Liver (tissue), 9 donors: ENCODE measurements around the gene ANKRD35. TPM values are rescaled to one million over a fixed set of nuclear protein-coding genes. Genes with fewer than 3 reads are reported as not detected.

Experiments used
- DNase-seq: peaks from one replicate; pipeline ENCODE4 v3.0.0-alpha.2; 2017; ENCODE audit warnings: low spot score
- H3K27ac ChIP-seq, 2 donors: one replicate each; pipeline ENCODE4 v1.7.0; 2013; ENCODE audit warnings: inconsistent platforms in 2 of 2, low read length in 2 of 2, control low read depth in 1 of 2, low read depth in 1 of 2, mild to moderate bottlenecking in 1 of 2
- H3K27me3 ChIP-seq, 4 donors: one replicate each; pipeline versions ENCODE4 v1.6.1 to v1.7.0; 2013; ENCODE audit warnings: low read length in 3 of 4, inconsistent platforms in 1 of 4, mild to moderate bottlenecking in 1 of 4, moderate library complexity in 1 of 4; ENCODE audit not compliant: control insufficient read depth in 4 of 4, insufficient read depth in 4 of 4
- H3K36me3 ChIP-seq, 4 donors: one replicate each; pipeline versions ENCODE4 v1.6.1 to v1.7.0; 2013; ENCODE audit warnings: low read length in 3 of 4, mild to moderate bottlenecking in 3 of 4, low read depth in 1 of 4, moderate library complexity in 1 of 4; ENCODE audit not compliant: control insufficient read depth in 4 of 4, insufficient read depth in 3 of 4
- H3K4me1 ChIP-seq, 4 donors: one replicate each; pipeline versions ENCODE4 v1.6.1 to v1.7.0; 2013; ENCODE audit warnings: low read length in 3 of 4, mild to moderate bottlenecking in 3 of 4, moderate library complexity in 1 of 4; ENCODE audit not compliant: control insufficient read depth in 4 of 4, insufficient read depth in 4 of 4
- H3K4me3 ChIP-seq, 3 donors: one replicate each; pipeline versions ENCODE4 v1.6.1 to v1.7.0; 2013; ENCODE audit warnings: low read length in 3 of 3, control low read depth in 1 of 3, low read depth in 1 of 3, mild to moderate bottlenecking in 1 of 3
- H3K9ac ChIP-seq, 2 donors: one replicate each; pipeline ENCODE4 v1.7.0; 2013; ENCODE audit warnings: low read length in 2 of 2, mild to moderate bottlenecking in 2 of 2, moderate library complexity in 2 of 2, control low read depth in 1 of 2, low read depth in 1 of 2
- H3K9me3 ChIP-seq, 4 donors: one replicate each; pipeline versions ENCODE4 v1.6.1 to v1.7.0; 2013; ENCODE audit warnings: low read length in 3 of 4; ENCODE audit not compliant: control insufficient read depth in 4 of 4
- ATF3 ChIP-seq: IDR thresholded peaks from 2 replicates; pipeline ENCODE4 v1.6.1; 2016; ENCODE audit warnings: antibody characterized with exemption
- CTCF ChIP-seq: fragments of 150-350 bp; IDR thresholded peaks from 2 replicates; pipeline ENCODE4 v1.5.1; 2017; ENCODE audit warnings: improper control_type of control experiment, low read depth, low read length; ENCODE audit not compliant: missing input control
- EGR1 ChIP-seq, 2 donors: IDR thresholded peaks; 2 replicates each; pipeline ENCODE4 v1.6.1; 2016 to 2018; ENCODE audit warnings: antibody characterized with exemption in 2 of 2, low read depth in 2 of 2
- FOXA1 ChIP-seq: IDR thresholded peaks from 2 replicates; pipeline ENCODE4 v1.6.1; 2016; ENCODE audit warnings: antibody characterized with exemption
- FOXA2 ChIP-seq: IDR thresholded peaks from 2 replicates; pipeline ENCODE4 v1.6.1; 2016; ENCODE audit warnings: antibody characterized with exemption
- GABPA ChIP-seq, 2 donors: IDR thresholded peaks in 1 of 2; conservative IDR thresholded peaks in 1 of 2; 2 replicates each; pipeline ENCODE4 v1.6.1; 2016; ENCODE audit warnings: antibody characterized with exemption in 2 of 2, mild to moderate bottlenecking in 1 of 2, moderate library complexity in 1 of 2
- HNF4A ChIP-seq, 2 donors: conservative IDR thresholded peaks; 2 replicates each; pipeline ENCODE4 v1.6.1; 2016; ENCODE audit warnings: antibody characterized with exemption in 2 of 2, mild to moderate bottlenecking in 2 of 2
- HNF4G ChIP-seq: IDR thresholded peaks from 2 replicates; pipeline ENCODE4 v1.6.1; 2016; ENCODE audit warnings: antibody characterized with exemption
- JUND ChIP-seq, 2 donors: IDR thresholded peaks; 2 replicates each; pipeline ENCODE4 v1.6.1; 2016; ENCODE audit warnings: antibody characterized with exemption in 2 of 2
- MAX ChIP-seq: IDR thresholded peaks from 2 replicates; pipeline ENCODE4 v1.6.1; 2016; ENCODE audit warnings: antibody characterized with exemption
- NR2F2 ChIP-seq: IDR thresholded peaks from 2 replicates; pipeline ENCODE4 v1.6.1; 2016; ENCODE audit warnings: antibody characterized with exemption
- RAD21 ChIP-seq, 2 donors: IDR thresholded peaks; 2 replicates each; pipeline ENCODE4 v1.6.1; 2016; ENCODE audit warnings: antibody characterized with exemption in 2 of 2, mild to moderate bottlenecking in 2 of 2
- REST ChIP-seq: IDR thresholded peaks from 2 replicates; pipeline ENCODE4 v1.6.1; 2016; ENCODE audit warnings: antibody characterized with exemption, mild to moderate bottlenecking
- RXRA ChIP-seq, 2 donors: IDR thresholded peaks; 2 replicates each; pipeline ENCODE4 v1.6.1; 2017 to 2018; ENCODE audit warnings: antibody characterized with exemption in 2 of 2, mild to moderate bottlenecking in 1 of 2
- SP1 ChIP-seq: IDR thresholded peaks from 2 replicates; pipeline ENCODE4 v1.6.1; 2018; ENCODE audit warnings: antibody characterized with exemption, mild to moderate bottlenecking
- TAF1 ChIP-seq: conservative IDR thresholded peaks from 2 replicates; pipeline ENCODE4 v1.6.1; 2016; ENCODE audit warnings: antibody characterized with exemption, mild to moderate bottlenecking
- YY1 ChIP-seq: IDR thresholded peaks from 2 replicates; pipeline ENCODE4 v1.6.1; 2016; ENCODE audit warnings: antibody characterized with exemption, mild to moderate bottlenecking
- ZBTB33 ChIP-seq: IDR thresholded peaks from 2 replicates; pipeline ENCODE4 v1.6.1; 2016; ENCODE audit warnings: antibody characterized with exemption
- WGBS: extraction: QIAGEN DNeasy Blood & Tissue Kit; methylation state at CpG from one replicate; pipeline ENCODE4 v1.1.7; 2013; 5-methylcytosine and 5-hydroxymethylcytosine counted together
- polyA plus RNA-seq, 2 donors: library from polyadenylated mRNA; stranded (reverse) in 1 of 2; unstranded in 1 of 2; fragments of 200-250 nt in 1 of 2; fragments of >200 nt in 1 of 2; fragmentation: Nextera tagmentation in 1 of 2; extraction: Ambion mirVana in 1 of 2; gene quantifications; one replicate each; pipeline versions ENCODE4 v1.2.1 to v1.2.3, GENCODE V29; 2013 to 2015
- total RNA-seq, 2 donors: library from RNA; depleted of rRNA; stranded (reverse); fragments of >200 nt; gene quantifications; one replicate each; pipeline ENCODE4 v1.2.3, GENCODE V29; 2014
- donor health status: healthy.
- donor health status: healthy.
- donor health status: healthy.
- donor health status: healthy.
- donor health status: healthy.

ANKRD35 gene
- total and polyA plus RNA-seq, 4 donors, result 0.05 to 1.9 (median 1.4) TPM

- 77% methylated on average over 8 of the region's 8 CpGs for WGBS
- H3K27ac ChIP-seq, result no peak overlapping the region
Observed at GRCh38 chr1:145886816-145887215, 1.1 kb upstream of the ANKRD35 start.

GRCh38 chr1:145886390-145886789 lies 724 bp upstream of the ANKRD35 start:
- 55% methylated on average over 11 of the region's 11 CpGs for WGBS
- no peak overlapping the region for H3K27ac ChIP-seq

More at GRCh38 chr1:145886816-145887215, 1.1 kb upstream of the ANKRD35 start:
- no peaks in the 10 kb centered on the region for H3K27me3 ChIP-seq
- H3K4me3 ChIP-seq, result no peak overlapping the region
- no peaks in the 10 kb centered on the region for H3K9me3 ChIP-seq
- H3K4me1 ChIP-seq, result peaks cover 0 to 17% (median 8%) of the 10 kb centered on the region in 4 donors
- TF ChIP-seq FOXA2 (no peak), TAF1 (no peak), YY1 (no peak), RAD21 (IDR thresholded peaks at IDR 0.05) (no peak), JUND (IDR thresholded peaks at IDR 0.05) (no peak)
- no peaks in the 10 kb centered on the region for H3K36me3 ChIP-seq
- DNase-seq, result no peak
- no peak overlapping the region for H3K9ac ChIP-seq

More at GRCh38 chr1:145886390-145886789, 724 bp upstream of the ANKRD35 start:
- Histone ChIP-seq H3K9me3 (no peaks in the 10 kb centered on the region), H3K9ac (no peak overlapping the region), H3K4me1 (peaks cover 0 to 13% (median 8%) of the 10 kb centered on the region in 4 donors), H3K27me3 (no peaks in the 10 kb centered on the region), H3K4me3 (peak overlapping the region in 2 of 3 donors; percentile 76 to 81), H3K36me3 (no peaks in the 10 kb centered on the region)
- no peak for DNase-seq
- TF ChIP-seq FOXA2, result no peak
- TF ChIP-seq ZBTB33, result no peak
- TF ChIP-seq NR2F2, result no peak
- TF ChIP-seq SP1, result no peak
- no peak for TF ChIP-seq FOXA1
- TF ChIP-seq HNF4A (conservative IDR thresholded peaks at IDR 0.05), result no peak
- TF ChIP-seq REST, result no peak
- no peak for TF ChIP-seq ATF3
- TF ChIP-seq RAD21 (IDR thresholded peaks at IDR 0.05), result no peak
- no peak for TF ChIP-seq HNF4G
- TF ChIP-seq EGR1 (IDR thresholded peaks at IDR 0.05; ENCODE audit: low read depth in 2 of 2), result no peak
- no peak for TF ChIP-seq RXRA (IDR thresholded peaks at IDR 0.05)
- no peak for TF ChIP-seq YY1
- TF ChIP-seq JUND (IDR thresholded peaks at IDR 0.05), result no peak
- no peak for TF ChIP-seq MAX
- TF ChIP-seq TAF1, result no peak
- TF ChIP-seq GABPA (IDR thresholded peaks at IDR 0.05 in 1 of 2, conservative IDR thresholded peaks at IDR 0.05 in 1 of 2), result no peak
- no peak for TF ChIP-seq CTCF
